Nephron (organoid): Measurements from ENCODE around the gene CD34.
A peak's percentile ranks its signal among the peaks of the same experiment; 100 is the strongest.

Experiments
- H3K27ac Mint-ChIP-seq, 3 experiments: 2 replicates each; pipeline ENCODE4 v1.8.0; 2020; ENCODE audit warnings: mixed read lengths in 3 of 3, mild to moderate bottlenecking in 2 of 3, moderate library complexity in 1 of 3
- H3K27me3 Mint-ChIP-seq: 2 replicates; pipeline ENCODE4 v1.8.0; 2021; ENCODE audit warnings: low read depth, mild to moderate bottlenecking, moderate library complexity, mixed read lengths
- H3K36me3 Mint-ChIP-seq: 2 replicates; pipeline ENCODE4 v1.8.0; 2020; ENCODE audit warnings: low read depth, mixed read lengths
- H3K4me1 Mint-ChIP-seq: 2 replicates; pipeline ENCODE4 v1.8.0; 2020; ENCODE audit warnings: mixed read lengths
- H3K4me3 Mint-ChIP-seq, 3 experiments: 2 replicates each; pipeline ENCODE4 v1.8.0; 2020; ENCODE audit warnings: mild to moderate bottlenecking in 3 of 3, mixed read lengths in 3 of 3, moderate library complexity in 2 of 3
- H3K9me3 Mint-ChIP-seq: 2 replicates; pipeline ENCODE4 v1.8.0; 2020; ENCODE audit warnings: mixed read lengths
- CTCF ChIP-seq, 3 experiments: fragments of 200-600 bp; sonication (generic); IDR thresholded peaks; one replicate each; pipeline ENCODE4 v1.5.0; 2021; ENCODE audit warnings: antibody characterized with exemption in 3 of 3; ENCODE audit not compliant: unreplicated experiment in 3 of 3

Gene CD34

GRCh38 chr1:207848234-207848633, 62.7 kb downstream of the CD34 start:
- H3K9me3 Mint-ChIP-seq = no peaks in the 10 kb centered on the region
- H3K4me1 Mint-ChIP-seq = no peaks in the 10 kb centered on the region
- H3K27me3 Mint-ChIP-seq = no peaks in the 10 kb centered on the region
- no peak overlapping the region for H3K4me3 Mint-ChIP-seq
- no peak overlapping the region for H3K27ac Mint-ChIP-seq
- no peak for TF ChIP-seq CTCF (IDR thresholded peaks at IDR 0.05; ENCODE audit: unreplicated experiment in 3 of 3)
- H3K36me3 Mint-ChIP-seq = no peaks in the 10 kb centered on the region

DNA sequence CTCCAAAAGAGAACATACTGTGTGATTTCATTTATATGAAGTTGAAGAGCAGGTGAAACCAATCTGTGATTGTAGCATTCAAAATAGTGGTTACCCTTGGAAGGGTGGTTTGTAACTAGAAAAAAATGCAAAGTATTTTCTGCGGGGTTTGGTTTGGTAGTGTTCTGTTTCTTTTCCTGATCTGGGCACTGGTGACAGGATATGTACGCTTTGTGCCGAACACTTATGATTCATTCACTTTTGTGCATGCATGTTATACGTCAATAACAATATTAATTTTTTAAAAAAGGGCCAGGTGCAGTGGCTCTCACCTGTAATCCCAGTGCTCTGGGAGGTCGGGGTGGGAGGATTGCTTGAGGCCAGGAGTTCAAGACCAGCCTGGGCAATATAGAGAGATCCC, 63.8 kb downstream of the CD34 start:
- H3K9me3 Mint-ChIP-seq = no peaks in the 10 kb centered on the region
- no peaks in the 10 kb centered on the region for H3K27me3 Mint-ChIP-seq
- no peaks in the 10 kb centered on the region for H3K36me3 Mint-ChIP-seq
- no peak for TF ChIP-seq CTCF (IDR thresholded peaks at IDR 0.05; ENCODE audit: unreplicated experiment in 3 of 3)
- H3K27ac Mint-ChIP-seq = no peak overlapping the region
- no peak overlapping the region for H3K4me3 Mint-ChIP-seq
- H3K4me1 Mint-ChIP-seq = no peaks in the 10 kb centered on the region

DNA sequence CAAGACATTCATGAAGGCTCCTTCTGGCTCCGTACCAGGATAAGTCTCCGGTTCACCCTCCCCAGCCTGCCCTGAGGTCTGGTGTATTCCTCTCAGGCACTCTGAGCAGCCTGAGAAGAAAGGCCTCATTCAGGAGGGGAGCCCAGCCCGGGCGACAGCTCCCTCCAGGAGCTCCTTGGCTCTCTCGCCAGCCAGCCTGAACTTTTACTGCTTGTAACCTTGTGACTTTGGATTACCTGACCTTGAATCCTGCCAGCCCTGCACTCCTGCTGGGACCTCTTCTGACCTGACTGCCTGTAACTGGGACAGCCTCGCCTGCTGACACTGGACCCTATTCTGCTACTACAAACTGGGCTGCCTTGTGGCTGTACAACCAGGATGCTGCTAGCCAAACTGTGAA, 65.8 kb downstream of the CD34 start:
- no peaks in the 10 kb centered on the region for H3K27me3 Mint-ChIP-seq
- no peaks in the 10 kb centered on the region for H3K4me1 Mint-ChIP-seq
- H3K27ac Mint-ChIP-seq = peak overlapping the region in 1 of 3 experiments; percentile 35
- H3K4me3 Mint-ChIP-seq = no peak overlapping the region
- H3K9me3 Mint-ChIP-seq = no peaks in the 10 kb centered on the region
- no peaks in the 10 kb centered on the region for H3K36me3 Mint-ChIP-seq
- TF ChIP-seq CTCF (IDR thresholded peaks at IDR 0.05; ENCODE audit: unreplicated experiment in 3 of 3) = no peak

- Mint-ChIP-seq H3K36me3 (no peaks in the 10 kb centered on the region), H3K9me3 (no peaks in the 10 kb centered on the region), H3K4me3 (no peak overlapping the region), H3K4me1 (no peaks in the 10 kb centered on the region), H3K27ac (no peak overlapping the region), H3K27me3 (no peaks in the 10 kb centered on the region)
- TF ChIP-seq CTCF (IDR thresholded peaks at IDR 0.05; ENCODE audit: unreplicated experiment in 3 of 3) = no peak
These were observed 66.6 kb downstream of the CD34 start for GRCh38 chr1:207844371-207844770.

DNA sequence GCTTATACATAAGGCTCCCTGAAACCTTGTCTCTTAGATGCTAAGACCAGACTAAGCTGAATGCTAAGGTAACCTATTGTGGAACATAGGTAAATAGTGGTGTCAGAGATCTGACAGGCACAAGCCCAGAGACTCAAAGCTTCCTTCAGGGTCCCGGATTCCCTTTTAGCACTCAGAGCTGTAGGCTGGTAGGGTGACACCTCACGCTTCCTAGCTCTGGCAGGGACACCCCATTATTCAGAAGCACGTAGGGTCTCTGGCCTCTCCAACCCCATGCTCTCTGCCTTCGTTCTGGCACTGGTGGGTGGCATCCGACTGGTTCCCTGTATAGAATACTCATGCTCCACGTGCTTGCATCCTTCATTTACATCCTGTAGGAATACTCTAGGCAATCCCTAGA, 68.4 kb downstream of the CD34 start:
- H3K27ac Mint-ChIP-seq = peak overlapping the region in 1 of 3 experiments; percentile 82
- H3K27me3 Mint-ChIP-seq = no peaks in the 10 kb centered on the region
- no peak overlapping the region for H3K4me3 Mint-ChIP-seq
- H3K4me1 Mint-ChIP-seq = no peaks in the 10 kb centered on the region
- H3K36me3 Mint-ChIP-seq = no peaks in the 10 kb centered on the region
- no peaks in the 10 kb centered on the region for H3K9me3 Mint-ChIP-seq
- TF ChIP-seq CTCF (IDR thresholded peaks at IDR 0.05; ENCODE audit: unreplicated experiment in 3 of 3) = no peak

DNA sequence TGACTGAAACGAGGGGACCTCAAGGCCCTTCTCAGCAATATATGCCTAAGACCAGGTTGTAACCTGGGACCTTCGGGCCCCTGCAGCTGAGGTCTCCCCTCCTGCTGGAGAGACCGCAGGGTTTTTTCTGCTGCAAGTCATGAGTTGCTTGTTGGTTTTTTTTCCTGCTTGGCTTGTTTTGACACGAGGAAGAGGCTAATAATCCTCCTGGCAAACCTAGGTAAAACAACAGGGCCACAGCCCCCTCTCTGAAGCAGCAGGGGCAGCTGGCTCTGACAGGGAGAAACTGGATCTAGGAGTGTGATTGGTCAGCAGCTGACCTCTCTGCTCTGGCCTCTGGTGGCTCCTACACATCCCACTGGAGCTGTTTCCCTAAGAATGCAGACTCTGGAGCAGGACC, 69.0 kb downstream of the CD34 start:
- H3K27me3 Mint-ChIP-seq = no peaks in the 10 kb centered on the region

More for the DNA sequence above, 69.0 kb downstream of the CD34 start:
- TF ChIP-seq CTCF (IDR thresholded peaks at IDR 0.05; ENCODE audit: unreplicated experiment in 3 of 3) = no peak
- Mint-ChIP-seq H3K4me1 (peaks cover 3% of the 10 kb centered on the region), H3K27ac (peak overlapping the region in 2 of 3 experiments; percentile 64 to 82), H3K36me3 (no peaks in the 10 kb centered on the region), H3K4me3 (peak overlapping the region in 1 of 3 experiments; percentile 6), H3K9me3 (no peaks in the 10 kb centered on the region)
